ENCODE data around the gene KDM4C.
"Not testable (repeated sequence)": the region's sequence is repeated elsewhere in the genome, so short reads cannot be mapped to it uniquely, and the experiment has no call there.

The KDM4C gene

DNA sequence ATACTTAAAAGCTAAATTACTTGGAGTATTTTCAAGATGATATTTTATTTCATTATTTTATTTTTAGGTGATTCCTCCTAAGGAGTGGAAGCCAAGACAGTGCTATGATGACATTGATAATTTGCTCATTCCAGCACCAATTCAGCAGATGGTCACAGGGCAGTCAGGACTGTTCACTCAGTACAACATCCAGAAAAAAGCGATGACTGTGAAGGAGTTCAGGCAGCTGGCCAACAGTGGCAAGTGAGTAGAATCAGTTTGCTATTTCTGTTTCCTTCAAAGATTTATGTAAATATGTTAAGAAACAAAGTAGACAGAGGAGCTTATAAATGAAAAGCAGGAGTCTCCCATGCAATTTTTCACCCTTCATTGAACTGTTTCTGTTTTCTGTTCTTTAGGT is 47.8 kb downstream of the KDM4C start:
- DNase-seq, result peak in 21 of 51 donors; percentile 1 to 53 (median 17)

DNA sequence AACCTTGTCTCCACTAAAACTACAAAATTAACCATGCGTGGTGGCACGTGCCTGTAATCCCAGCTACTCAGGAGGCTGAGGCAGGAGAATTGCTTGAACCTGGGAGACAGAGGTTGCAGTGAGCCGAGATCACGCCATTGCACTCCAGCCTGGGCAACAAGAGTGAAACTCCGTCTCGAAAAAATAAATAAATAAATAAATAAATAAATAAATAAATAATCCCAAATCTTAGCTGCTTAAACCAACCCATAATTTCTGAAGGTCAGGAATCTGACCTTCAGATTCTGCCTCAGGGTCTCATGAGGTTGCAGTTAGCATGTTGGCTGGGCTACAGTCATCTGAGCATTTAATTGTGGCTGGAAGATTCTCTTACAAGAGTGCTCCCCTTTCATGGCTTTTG is 48.5 kb downstream of the KDM4C start:
- not testable (repeated sequence) for DNase-seq

DNA sequence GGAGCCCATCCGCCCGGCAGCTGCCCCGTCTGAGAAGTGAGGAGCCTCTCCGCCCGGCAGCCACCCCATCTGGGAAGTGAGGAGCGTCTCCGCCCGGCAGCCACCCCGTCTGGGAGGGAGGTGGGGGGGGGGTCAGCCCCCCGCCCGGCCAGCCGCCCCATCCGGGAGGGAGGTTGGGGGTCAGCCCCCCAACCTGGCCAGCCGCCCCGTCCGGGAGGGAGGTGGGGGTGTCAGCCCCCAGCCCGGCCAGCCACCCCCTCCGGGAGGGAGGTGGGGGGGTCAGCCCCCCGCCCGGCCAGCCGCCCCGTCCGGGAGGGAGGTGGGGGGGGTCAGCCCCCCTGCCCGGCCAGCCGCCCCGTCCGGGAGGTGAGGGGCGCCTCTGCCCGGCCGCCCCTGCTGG is 49.9 kb downstream of the KDM4C start:
- DNase-seq, result not testable (repeated sequence)

DNA sequence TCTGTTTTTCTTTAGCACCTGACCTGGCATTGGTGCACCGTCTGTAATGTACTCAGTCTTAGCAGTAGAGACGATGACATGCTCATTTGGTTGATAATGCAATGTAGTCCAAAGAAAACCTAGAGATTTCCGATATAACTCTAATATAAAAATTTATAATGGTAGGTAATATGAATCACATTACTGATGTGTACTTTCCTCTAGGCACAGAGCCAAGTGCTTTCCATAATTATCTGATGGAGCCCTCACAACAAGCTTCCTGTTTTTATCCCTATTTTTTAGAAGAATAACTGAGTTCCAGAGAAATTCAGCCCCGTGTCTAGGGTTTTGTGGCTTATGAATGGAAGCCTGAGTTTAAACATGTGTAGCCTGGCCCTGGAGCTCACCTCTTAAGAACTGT is 53.7 kb downstream of the KDM4C start:
- no peak for DNase-seq

DNA sequence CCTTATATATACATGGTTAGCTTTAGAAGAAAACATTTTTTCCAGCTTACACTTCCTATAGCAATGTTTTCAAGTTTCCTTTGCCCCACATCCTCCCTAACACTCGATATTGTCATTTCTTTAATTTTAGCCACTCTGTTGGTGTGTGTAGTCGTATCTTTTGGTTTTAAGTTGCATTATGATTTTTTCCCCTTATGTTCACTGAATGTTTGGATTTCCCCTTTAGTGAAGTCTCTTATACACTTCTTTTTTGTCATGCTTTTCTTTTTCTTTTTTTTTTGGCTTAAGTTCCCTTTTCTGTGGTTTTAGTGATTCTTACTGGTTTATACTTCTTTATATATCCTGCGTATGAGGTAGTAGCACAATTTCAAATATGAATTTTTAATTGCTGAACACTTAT is 58.8 kb downstream of the KDM4C start:
- DNase-seq, result no peak

DNA sequence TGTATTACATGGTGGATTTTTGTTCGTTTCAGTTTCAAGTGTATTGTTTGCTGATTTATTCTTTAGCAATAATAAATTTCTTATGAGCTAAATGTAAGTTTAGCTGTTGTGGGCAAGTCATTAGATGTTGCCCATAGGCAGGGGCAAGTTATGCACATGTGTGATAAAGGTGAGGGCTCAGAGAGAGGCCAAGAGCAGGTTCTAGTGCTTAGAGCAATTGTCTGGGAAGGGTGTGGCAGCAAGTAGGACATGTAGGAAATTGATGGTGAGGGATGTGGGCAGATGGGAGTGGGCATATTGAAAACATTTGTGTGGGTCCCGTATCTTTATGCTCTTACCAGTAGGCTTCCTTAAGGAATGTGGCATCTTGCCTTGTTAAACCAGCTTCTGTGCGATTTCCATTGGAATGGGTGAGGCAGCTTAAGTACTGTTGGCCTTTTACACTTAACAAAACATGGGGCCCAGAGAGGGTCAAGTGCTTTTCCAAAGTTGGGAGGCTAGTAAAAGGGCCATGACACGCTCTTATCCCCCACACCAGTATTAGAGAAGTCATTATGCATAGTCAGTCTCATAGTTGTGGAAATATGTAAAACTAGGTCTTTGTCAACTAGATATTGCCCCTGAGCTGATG is 60.6 kb downstream of the KDM4C start:
- no peak for DNase-seq

DNA sequence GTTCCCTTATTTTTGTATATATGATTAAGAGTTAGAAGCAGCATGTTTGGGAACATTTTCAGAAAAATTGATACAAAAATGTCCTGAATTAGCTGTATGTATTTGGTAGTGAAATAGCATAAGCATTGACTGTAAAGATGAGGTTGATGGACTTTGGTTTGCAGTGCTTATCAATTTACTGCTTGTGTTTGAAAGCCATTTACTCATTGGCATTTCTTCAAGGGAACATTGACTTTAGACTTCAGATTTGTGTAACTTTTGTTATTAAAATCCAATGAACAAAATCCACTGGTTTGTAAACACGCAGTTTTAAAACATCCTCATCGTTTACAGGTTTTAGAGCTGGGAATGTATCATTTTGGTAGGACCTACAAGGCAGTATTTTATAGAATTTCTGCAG is 61.3 kb downstream of the KDM4C start:
- no peak for DNase-seq

DNA sequence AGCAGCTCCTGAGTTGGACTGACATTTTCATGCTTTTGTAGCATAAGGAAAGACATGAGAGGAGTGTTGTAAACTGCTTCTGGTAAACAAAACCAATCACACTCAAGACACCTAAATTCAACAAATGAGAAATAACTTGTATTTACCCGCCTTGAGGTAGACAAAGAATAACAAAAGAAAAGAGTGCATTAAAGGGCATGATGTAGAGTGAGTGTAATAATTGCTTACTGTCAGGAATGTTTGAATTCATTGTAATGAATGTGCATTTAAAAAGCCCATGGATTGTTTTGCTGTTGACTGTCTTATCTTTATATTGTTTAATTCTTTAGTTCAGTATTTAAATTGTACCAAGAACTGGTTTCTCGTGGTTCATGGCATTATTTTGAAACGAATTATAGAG is 61.8 kb downstream of the KDM4C start:
- DNase-seq, result no peak

DNA sequence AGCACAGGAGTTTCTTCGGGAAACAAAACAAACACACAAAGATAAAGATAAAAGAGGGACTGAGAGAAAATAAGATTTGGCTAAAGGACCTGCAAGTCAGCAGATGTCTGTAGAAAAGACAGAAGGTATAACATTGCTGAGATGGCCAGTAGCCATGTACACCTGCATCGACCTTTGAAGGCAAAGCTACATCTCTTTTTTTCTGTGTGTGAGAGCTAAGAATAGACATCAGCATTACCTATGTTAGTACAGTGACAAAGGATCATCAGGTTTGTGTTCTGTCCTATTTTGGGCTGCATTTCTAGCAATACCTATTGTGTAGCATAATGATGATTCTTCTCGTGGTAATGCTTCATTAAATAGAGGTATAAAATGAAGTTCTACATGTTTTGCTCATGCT is 64.9 kb downstream of the KDM4C start:
- DNase-seq, result no peak

DNA sequence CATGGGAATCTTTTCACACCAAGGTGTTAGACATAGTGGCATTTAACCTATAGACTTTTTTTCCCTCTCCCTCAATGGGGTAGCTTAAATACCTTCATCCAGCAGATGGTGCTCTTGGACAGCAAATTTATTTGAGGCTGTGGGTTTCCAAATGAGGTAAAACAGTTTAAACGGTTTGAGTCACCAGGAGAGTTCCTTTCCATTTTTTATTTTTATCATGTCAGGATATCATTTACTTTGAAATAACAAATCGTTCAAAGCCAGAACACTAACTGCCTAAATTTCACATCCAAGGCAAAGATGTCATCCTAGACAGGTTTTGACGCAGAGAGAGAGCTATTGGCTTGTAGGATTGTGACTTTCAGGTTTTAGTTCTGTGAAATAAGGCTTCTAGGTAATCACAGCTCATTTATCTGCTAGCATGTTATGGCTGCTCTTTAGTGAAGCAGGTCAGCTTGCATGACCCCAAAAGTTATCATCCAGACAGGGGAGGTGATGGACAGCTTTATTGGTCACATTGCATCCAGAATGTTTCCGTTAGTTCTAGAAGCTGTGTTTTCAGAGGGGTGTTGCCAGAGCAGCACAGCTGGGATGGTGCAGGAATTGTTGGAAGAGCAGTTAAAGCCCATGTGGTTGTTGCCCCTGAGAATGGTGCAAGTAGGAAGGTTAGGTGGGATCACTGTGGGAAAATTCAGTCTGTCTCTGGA is 69.8 kb downstream of the KDM4C start:
- peak in 6 of 51 donors; percentile 4 to 24 (median 13) for DNase-seq

DNA sequence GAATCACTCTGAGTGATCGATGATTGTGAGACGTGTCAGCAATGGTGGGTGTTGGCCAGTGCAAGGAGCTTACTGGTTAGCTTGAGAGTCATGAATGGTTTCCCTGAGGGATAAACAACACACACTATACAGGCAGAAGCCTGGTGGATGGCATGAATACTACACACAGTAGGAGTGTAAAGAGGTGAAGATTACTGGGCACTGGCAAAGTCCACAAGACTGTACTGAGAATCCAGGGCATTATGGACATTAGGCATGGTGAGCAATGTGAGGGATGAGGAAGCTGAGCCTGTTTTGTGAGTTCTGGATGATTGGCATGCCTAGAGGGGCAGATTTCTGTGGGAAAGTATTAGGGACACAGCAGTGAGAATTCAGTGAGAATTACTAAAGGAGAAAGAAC is 71.3 kb downstream of the KDM4C start:
- DNase-seq, result no peak

DNA sequence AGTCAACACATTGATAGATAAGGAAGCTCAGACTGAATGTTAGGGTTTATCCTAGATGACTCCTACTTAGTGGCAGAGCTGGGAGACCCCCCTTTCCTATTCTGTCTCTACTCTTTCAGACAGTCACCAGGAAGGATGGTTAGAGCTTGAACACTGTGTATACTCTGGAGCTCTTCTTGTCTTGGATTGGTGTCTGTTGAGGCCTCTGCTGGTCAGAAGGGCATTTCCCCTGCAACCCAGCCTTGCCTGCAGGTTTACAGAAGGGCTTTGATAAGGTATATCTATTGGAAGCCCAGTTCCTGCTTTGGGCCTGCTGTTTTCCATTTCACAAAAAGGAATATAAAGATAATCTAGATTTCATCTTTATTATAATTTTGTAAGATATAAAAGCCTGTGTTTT is 71.8 kb downstream of the KDM4C start:
- no peak for DNase-seq

DNA sequence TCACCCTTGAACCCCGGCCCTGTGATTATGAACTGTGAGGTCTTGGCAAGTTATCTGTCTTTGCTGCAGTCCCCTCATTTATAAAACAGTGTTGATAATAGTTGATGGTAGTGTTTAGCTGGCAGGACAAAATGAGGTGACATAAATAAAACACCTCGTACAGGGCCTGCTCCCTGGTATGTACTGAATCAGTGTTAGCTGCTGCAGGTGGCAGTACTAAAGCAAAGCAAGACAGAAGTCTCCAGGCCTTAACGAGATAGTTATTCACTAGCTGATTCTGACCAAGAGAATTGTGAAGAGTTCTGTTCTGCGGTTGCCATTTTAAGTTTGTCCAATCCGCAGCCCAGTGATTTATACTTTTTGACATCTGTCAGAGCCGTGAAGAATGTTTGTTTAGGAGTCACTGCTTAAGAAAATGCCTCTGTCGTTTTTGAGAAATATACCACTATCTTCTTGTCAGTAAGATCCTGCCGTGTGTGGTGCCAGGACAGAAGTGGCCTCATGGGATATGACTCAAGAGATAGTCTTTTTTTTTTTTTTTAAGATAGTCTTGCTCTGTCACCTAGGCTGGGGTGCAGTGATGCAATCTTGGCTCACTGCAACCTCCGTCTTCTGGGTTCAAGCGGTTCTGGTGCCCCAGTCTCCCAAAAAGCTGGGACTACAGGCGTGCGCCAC is 75.9 kb downstream of the KDM4C start:
- DNase-seq, result no peak

DNA sequence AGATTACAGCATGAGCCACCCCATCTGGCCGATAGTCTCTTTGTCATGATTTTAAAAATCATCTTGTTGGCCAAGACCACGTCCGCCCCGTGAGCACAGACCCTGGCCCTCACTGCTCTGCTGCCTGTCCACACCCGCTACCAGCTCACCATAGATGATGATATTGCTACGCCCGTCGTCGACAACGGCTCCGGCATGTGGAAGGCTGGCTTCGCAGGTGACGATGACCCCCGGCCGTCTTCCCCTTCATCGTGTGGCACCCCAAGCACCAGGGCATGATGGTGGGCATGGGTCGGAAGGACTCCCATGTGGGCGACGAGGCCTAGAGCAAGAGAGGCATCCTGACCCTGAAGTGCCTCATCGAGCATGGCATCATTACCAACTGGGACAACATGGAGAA is 76.5 kb downstream of the KDM4C start:
- no peak for DNase-seq

DNA sequence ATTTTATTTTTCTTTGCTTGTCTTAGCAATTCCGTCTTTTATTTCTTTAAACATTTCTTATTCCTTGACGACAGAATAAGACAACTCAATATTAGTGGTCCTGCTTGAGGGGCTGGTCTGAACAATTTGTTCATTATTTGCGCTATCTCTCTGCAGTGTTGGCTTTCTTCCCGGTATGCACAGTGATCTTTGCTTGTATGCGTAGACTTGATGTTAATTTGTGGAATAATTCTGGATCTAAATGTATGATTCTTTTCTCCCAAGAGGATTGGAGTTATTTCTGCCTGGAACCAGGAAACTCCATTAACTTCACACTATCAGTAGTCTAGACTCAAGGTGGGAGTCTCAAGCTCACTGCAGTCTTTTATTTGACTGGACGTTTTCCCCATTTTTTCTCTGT is 80.4 kb downstream of the KDM4C start:
- DNase-seq, result no peak

DNA sequence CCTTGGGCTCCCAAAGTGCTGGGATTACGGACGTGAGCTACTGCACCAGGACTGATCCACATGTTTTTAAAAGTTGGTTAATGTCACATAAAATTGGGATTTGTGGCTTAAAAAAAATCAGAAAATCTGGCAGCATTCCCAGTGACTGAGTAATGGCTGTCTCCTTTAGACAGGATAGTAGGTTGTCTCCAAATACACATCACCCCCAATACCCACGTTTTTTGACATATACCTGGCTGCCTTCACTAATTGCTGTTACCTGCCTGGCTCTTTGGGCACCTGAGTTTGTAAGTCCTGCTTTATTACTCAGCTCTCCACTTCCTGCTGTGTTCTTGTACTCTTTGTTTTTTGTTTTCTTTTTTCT is 84.8 kb downstream of the KDM4C start:
- DNase-seq, result no peak

DNA sequence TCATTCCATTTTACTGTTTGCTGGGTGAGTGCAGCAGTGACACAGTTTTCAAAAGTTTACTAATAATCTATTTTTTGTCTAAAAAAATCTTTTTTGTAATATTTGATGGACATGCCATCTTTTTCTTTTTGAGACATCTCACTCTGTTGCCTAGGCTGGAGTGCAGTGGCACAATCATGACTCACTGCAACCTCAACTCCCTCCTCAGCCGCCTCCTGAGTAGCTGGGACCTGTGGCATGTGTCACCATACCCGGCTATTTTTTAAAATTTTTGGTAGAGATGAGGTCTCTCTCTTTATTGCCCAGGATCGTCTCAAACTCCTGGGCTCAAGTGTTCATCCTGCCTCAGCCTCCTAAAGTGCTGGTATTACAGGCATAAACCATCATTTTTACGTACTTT is 86.0 kb downstream of the KDM4C start:
- DNase-seq, result no peak

DNA sequence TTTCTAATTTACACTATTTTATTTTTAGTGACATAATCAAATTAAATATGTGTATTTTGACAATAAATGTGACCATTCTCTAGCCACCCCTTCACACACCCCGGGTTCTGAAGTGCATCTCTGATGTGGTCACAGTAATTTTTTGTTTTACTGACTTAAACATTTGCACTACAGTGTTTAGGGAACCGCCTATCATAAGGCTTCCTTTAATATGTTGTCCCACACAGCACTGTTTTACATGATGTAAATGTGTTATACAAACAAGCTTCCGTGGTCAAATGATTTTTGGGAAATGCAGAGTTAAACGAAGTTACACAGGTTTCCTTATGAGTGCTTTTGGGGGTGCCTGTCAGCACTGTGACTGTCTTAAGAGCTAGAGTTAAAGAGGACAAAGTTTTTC is 86.5 kb downstream of the KDM4C start:
- DNase-seq, result no peak

DNA sequence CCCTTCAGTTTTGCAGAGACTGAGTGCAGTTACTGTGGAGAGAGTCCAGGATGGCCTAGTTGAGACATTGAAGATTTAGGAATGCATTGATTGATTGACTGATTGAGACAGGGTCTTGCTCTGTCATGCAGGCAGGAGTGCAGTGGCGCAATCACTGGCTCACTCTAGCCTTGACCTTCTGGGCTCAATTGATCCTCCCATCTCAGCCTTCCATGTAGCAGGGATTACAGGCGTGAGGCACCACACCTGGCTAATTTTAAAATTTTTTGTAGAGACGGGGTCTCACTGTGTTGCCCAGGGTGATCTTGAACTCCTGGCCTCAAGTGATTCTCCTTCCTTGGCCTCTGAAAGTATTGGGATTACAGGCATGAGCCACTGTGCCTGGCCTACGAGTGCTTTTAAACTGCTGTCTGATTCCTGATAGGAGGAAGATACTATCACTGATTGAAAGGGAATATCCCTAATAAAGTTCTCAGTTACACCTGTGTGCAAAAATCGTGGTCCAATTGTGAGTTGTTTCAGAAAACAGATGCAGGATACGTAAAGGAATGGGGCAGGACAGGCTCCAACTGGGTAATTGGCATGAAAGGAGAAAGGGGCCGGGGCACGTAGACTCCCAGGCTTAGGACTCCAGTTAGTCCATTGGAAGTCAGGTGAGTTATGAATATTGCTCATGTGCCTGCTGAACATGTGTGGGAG is 87.5 kb downstream of the KDM4C start:
- no peak for DNase-seq

DNA sequence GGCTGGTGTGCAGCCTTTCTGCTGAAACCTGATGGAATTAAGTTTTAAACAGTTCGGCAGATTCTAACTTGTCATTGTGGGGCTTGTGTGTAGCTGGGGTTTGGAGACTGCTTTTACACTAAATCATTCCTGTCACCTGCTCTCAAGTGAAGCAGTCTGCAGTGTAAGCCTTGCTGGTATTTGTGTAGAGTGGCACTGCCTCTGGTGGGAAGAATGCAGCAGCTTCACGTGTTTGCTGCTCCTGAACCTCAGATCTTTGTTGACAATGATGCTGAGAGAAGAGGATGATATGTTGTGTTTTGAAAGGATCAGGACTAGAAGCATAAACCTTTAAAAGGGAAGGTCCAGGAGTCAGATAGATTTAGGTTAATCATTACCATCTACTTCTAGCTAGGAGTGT is 88.1 kb downstream of the KDM4C start:
- no peak for DNase-seq

DNA sequence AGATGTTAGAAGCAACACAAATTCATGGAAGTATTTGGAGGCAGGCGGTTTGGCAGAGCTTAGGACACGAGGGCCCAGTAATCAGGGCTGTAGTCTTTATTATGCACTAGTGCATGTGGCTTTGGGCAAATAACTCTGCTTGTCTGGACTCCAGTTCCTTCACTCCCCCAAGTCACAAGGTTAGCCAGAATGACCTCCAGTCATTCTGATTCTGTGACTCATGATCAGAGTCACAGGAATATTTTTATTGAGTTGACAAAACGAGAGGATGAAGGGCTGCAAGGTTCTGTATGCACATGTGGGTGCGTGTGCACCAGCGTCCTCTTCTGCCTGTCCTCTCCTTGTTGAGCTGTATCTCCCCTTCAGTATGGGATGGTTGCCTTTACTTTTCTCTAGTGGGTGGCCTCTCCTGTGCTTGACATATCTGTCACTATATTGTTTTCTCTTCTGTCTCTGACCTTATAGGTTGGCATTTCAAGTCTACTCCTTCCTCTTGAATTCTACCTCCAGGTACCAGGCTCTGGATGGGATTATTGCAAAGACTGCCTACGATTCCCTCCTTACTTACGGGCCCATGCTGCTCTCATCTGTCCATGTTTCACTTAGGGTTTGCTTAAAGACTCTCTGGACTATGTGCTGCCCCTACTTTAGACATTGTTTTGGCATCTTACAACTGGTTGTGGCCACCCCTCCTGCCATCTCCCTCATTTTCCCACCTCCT is 94.6 kb downstream of the KDM4C start:
- DNase-seq, result no peak

DNA sequence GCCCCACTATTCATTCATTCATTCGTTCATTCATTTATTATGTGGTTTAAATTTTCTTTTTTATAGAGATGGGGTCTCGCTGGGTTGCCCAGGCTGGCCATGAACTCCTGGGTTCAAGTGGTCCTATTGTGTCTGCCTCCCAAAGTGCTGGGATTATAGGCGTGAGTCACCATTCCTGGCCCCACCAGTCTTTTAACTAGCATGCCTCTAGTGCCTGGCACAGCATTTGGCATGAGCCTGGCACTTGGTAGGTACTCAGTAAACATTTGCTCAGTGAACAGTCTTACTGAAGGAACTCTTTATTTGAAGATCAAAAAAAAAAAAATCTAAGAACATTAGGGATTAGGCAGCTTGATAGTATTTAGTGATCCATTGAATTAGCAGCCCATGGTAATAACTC is 98.1 kb downstream of the KDM4C start:
- DNase-seq, result no peak
